ENCODE measurements around the gene CTNNA2.

GRCh38 chr2:79833235-79833878 is 320.5 kb downstream of the CTNNA2 start:
- TF ChIP-seq GATA3 (IDR thresholded peaks at IDR 0.05; ENCODE audit: low read depth, low read length) (no peak), GATA2 (IDR thresholded peaks at IDR 0.05; ENCODE audit: low read depth, low read length) (no peak)

Data from SH-SY5Y (cell line).